ENCODE data around the gene KLHDC8B.

GRCh38 chr3:49163609-49164008 lies 7.8 kb upstream of the KLHDC8B start:
- TF ChIP-seq CTCF (IDR thresholded peaks at IDR 0.05; ENCODE audit: poor library complexity) (no peak), EZH2phosphoT487 (IDR thresholded peaks at IDR 0.05; ENCODE audit: low read depth, severe bottlenecking, unreplicated experiment) (no peak)

Data from hepatocyte (in vitro differentiated cells).